NCI-H524 (cell line): Measurements from ENCODE around the gene RGS4.

Experiments
- DNase-seq, 2 experiments: peaks; one replicate each; lab custom pipeline; 2025; lab: John Stamatoyannopoulos, UW

The RGS4 gene

DNA sequence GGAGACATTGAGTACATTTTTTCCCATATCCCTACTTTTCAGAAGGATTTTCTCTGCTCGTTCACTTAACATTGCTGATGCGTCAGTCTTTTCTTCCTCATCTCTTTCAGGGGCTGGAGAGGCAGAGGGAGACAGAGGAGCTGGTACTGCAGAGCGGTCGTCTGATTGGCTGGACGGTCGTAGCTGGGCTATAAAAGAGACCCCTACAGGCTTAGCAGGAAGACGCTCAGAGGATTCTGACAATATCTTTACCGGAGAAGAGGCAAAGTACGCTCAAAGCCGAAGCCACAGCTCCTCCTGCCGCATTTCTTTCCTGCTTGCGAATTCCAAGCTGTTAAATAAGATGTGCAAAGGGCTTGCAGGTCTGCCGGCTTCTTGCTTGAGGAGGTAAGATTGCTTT is at the start of gene RGS4:
Gene RGS4, plus strand, starts transcription at position 220 of the 400 bp plus-strand sequence. Its CDS starts 124 bp downstream, at position 344.
- peak; percentile 79 to 94 for DNase-seq

DNA sequence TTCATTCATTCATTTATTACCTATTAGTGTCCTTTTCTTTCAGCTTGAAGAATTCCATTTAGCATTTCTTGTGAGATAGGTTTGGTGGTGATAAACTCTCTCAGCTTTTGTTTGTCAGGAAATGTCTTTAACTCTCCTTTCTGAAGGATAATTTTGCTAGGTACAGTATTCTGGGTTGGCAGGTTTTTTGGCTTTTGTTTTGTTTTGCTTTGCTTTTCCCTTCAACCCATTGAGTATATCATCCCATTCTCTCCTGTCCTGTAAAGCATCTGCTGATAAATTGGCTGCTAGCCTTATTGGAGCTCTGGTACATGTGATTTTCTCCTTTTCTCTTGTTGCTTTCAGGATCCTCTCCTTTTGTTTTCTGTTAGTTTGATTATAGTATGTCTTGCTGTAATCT is 47.0 kb upstream of the RGS4 start:
- no peak for DNase-seq

GRCh38 chr1:163027610-163028009 is 41.6 kb upstream of the RGS4 start:
- no peak for DNase-seq

DNA sequence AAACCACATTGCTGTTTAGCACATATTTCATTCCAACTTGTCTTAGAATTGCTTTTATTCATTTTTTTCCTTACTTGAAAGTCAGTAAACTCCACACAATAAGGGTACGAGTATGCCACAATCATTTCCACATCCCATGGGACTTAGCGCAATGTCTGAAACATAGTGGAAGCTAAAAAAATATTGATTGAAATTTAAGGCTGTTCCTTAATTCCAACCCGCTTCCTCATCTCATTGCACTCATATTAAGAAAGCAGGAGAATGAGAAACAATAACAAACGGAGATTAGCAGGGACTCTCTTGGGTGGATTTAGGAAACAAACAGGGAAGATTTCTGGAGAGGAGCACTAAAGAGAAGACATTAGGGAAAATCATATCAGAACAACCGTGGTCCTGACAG is 39.3 kb upstream of the RGS4 start:
- DNase-seq, result no peak

- no peak for DNase-seq
Measured at GRCh38 chr1:163035446-163036249, 33.5 kb upstream of the RGS4 start.

DNA sequence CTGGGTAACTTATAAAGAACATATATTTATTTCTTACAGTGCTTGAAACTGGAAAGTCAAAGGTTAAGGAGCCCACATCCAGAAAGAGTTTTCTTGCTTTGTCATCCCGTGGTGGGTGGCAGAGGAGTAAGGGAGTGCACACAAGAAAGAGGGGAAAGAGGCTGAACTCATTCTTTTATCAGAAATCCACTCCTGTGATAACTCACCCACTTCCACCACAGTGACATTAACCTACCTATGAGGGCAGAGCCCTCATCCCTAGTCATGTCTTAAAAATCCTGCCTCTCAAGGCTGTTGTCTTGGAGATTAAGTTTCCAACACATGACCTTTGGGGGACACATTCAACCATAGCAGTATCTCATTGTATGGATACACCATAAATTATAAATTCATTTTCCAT is 32.5 kb upstream of the RGS4 start:
- DNase-seq, result no peak

DNA sequence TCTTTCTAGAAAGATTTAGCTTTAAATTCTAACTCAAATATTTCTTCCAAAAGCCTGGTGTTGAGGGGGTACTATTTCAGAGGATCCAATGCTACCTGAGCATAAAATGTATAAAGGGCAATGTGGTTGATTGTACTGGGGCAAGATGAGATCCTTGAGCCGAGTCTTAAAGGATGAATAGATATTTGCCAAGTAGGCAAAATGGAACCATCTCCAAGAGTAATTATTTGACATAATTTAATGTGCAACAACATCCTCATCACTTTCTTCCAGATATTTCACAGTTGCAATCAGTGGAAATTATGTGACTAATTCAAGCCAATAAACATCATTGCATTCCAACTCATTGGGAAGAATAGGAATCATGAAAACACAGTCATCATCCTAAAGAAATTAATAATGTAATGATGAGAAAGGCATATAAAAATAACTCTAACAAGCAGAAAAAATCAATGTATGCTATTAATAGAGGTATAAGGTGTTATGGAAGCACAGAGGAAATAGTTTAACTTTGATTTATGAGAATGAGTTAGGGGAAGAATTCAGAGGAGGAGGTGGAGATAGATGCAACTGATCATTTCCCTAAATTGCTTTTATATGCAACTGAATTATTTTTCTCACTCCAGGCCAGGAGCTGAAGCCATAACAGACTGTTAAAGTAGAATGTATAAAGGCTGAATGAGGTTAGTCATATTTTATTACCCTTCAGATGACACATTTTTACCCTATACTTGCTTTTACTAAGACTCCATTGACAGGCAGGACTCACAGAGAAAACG is 30.0 kb upstream of the RGS4 start:
- no peak for DNase-seq

- DNase-seq, result no peak
Measured at GRCh38 chr1:163039707-163040093, 29.5 kb upstream of the RGS4 start.

GRCh38 chr1:163046071-163046470 is 23.1 kb upstream of the RGS4 start:
- no peak for DNase-seq

- DNase-seq, result no peak
Measured at GRCh38 chr1:163047951-163048659, 21.1 kb upstream of the RGS4 start.

GRCh38 chr1:163048869-163049268 is 20.3 kb upstream of the RGS4 start:
- DNase-seq, result peak; percentile 47 to 77

DNA sequence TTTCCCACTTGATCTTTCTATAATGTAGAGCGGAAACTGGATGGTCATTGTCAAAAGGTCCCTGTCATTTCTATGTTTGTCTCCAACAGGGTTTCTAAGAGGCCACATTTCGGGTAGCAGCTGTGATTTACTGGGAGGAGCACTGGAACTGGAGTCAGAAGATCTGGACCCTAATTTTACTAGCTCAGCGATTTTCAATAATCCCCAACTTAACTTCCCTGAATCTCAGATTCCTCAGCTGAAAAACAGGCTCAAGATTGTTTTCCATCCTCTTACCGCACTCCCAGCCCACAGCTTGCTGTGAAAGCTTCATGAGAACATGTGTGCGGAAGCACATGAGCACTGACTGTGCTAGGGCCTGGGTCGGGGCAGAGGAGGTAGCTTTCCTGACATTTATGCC is 19.9 kb upstream of the RGS4 start:
- no peak for DNase-seq

GRCh38 chr1:163050496-163050895 is 18.7 kb upstream of the RGS4 start:
- no peak for DNase-seq

DNA sequence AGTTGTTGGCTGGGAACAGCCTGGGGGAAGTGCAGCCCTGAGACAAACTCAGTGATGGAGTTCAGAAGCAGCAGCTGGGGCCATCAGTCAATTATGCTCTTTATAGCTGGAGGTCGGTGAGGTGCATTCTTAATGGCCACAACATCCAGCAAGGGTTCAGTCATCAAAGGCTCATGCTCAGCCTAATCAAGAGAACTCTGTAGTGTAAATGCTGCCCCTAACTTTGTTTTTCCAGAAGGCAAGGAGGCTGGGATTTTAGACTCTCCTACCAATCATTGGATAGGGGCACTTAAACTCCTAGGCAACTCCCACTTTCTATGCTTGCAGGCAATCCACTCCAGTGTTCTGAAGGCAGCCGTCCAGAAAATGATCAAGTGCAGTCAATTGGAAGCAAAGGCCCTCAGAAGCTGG is 15.0 kb upstream of the RGS4 start:
- DNase-seq, result no peak

DNA sequence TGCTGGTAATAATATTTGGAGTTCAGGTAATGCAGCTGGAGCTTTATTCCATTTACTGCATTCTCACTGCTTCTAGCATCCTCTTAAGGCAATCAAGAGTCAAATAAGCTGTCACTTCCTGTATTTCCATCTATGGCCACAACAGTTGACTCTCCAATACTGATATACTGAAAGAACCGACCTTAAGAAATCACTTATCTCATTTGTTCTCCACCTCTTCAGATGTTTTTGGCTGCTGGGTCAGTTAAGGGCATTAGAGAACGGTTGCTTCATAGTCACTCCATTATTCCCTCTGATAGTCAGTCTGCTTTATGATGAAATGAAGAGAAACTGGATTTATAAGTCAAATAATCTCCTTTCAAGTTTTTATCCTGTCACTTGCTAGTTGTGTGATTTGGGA is 14.2 kb upstream of the RGS4 start:
- DNase-seq, result peak in 1 of 2 experiments; percentile 4

DNA sequence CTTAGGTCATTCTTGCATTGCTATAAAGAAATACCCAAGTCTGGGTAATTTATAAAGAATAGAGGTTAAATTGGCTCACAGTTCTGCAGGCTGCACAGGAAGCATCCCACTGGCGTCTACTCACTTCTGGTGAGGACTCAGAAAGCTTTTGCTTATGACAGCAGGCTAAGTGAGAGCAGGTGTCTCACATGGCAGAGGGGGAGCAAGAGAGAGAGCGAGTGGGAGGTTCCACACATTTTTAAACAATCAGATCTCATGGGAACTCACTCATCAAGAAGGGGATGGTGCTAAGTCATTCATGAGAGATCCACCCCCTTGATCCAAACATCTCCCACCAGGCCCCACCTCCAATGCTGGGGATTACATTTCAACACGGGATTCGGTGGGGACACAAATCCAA is 13.6 kb upstream of the RGS4 start:
- DNase-seq, result peak; percentile 20 to 58

DNA sequence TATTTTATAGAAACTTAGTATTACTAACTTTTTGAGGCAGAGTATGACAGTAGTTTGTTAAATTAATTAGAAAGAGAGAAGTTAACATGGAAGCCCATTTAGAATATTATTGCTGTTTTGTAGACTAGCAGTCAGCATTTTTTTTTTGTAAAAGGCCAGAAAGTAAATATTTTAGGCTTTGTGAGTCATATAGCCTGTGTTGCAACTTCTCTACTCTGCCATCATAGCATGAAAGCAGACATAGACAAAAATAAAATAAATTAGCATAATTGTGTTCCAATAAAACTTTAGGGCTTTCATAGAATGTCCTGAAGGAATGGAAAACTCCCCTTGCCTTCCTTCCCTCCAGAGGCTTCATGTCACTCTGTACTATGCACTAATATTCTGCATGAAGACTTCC is 12.3 kb upstream of the RGS4 start:
- no peak for DNase-seq

GRCh38 chr1:163060343-163061007 is 8.7 kb upstream of the RGS4 start:
- DNase-seq, result no peak

- no peak for DNase-seq
Measured at GRCh38 chr1:163063143-163063542, 6.0 kb upstream of the RGS4 start.

- no peak for DNase-seq
Measured at GRCh38 chr1:163063610-163064009, 5.6 kb upstream of the RGS4 start.

- DNase-seq, result no peak
Measured at GRCh38 chr1:163066168-163066567, 3.0 kb upstream of the RGS4 start.

GRCh38 chr1:163066686-163067085 is 2.5 kb upstream of the RGS4 start:
- no peak for DNase-seq
